GM19467 (cell line): ENCODE measurements around the gene SIGMAR1.

Experiments
- ATAC-seq: cut with Tn5 transposase; IDR thresholded peaks from one replicate; pipeline ENCODE4 v1.9.1; 2021; ENCODE audit warnings: mild to moderate bottlenecking, moderate library complexity; ENCODE audit not compliant: unreplicated experiment

Gene SIGMAR1

GRCh38 chr9:34606190-34606589 is 31.4 kb downstream of the SIGMAR1 start:
- ATAC-seq: no peak

GRCh38 chr9:34603610-34604231 is 33.9 kb downstream of the SIGMAR1 start:
- no peak for ATAC-seq

GRCh38 chr9:34601937-34602573 is 35.5 kb downstream of the SIGMAR1 start:
- ATAC-seq: no peak

- no peak for ATAC-seq
Observed at GRCh38 chr9:34600908-34601307, 36.7 kb downstream of the SIGMAR1 start.

GRCh38 chr9:34599546-34599945 is 38.0 kb downstream of the SIGMAR1 start:
- no peak for ATAC-seq

- no peak for ATAC-seq
Observed at GRCh38 chr9:34594177-34594576, 43.4 kb downstream of the SIGMAR1 start.

GRCh38 chr9:34592895-34593601 is 44.5 kb downstream of the SIGMAR1 start:
- no peak for ATAC-seq

- no peak for ATAC-seq
Observed at GRCh38 chr9:34591917-34592866, 45.4 kb downstream of the SIGMAR1 start.

GRCh38 chr9:34591248-34591916 is 46.2 kb downstream of the SIGMAR1 start:
- no peak for ATAC-seq

GRCh38 chr9:34590381-34591247 is 47.0 kb downstream of the SIGMAR1 start:
- ATAC-seq: no peak

GRCh38 chr9:34589636-34590380 is 47.8 kb downstream of the SIGMAR1 start, which contains the start of gene CNTFR:
Gene CNTFR (minus strand): TSS chr9:34589724. CDS start chr9:34568981, 20,743 bp downstream.
- no peak for ATAC-seq

- ATAC-seq: no peak
Observed at GRCh38 chr9:34588671-34589635, 48.6 kb downstream of the SIGMAR1 start.

- ATAC-seq: no peak
Observed at GRCh38 chr9:34587271-34587670, 50.3 kb downstream of the SIGMAR1 start.

- ATAC-seq: no peak
Observed at GRCh38 chr9:34585946-34586669, 51.5 kb downstream of the SIGMAR1 start.

GRCh38 chr9:34584970-34585369 is 52.6 kb downstream of the SIGMAR1 start:
- no peak for ATAC-seq
